Natural killer cell (primary cell): ENCODE data around the gene TRMT1L. TPM values are rescaled to one million over a fixed set of nuclear protein-coding genes. Genes with fewer than 3 reads are reported as not detected.
"Not testable (repeated sequence)": the region's sequence is repeated elsewhere in the genome, so short reads cannot be mapped to it uniquely, and the experiment has no call there.

Experiments used
- ATAC-seq, 3 donors: fragments of 150-1000 bp in 2 of 3; fragments of 200-7000 bp in 1 of 3; cut with Tn5 transposase; 1 replicate in 1 of 3; 2 replicates in 2 of 3; pipeline ENCODE4 v1.10.0; 2021; ENCODE audit warnings: mild to moderate bottlenecking in 2 of 3, moderate library complexity in 2 of 3
- DNase-seq, 2 donors: peaks; one replicate each; pipeline versions ENCODE4 v3.0.0 to v3.0.0-alpha.2; 2013 to 2021; ENCODE audit warnings: mixed read lengths in 1 of 2
- H3K27ac ChIP-seq: one replicate; pipeline ENCODE4 v1.5.1; 2013; ENCODE audit warnings: mild to moderate bottlenecking, low read length
- H3K27me3 ChIP-seq: one replicate; pipeline ENCODE4 v1.6.1; 2013; ENCODE audit warnings: low read length; ENCODE audit not compliant: control insufficient read depth, insufficient read depth
- H3K36me3 ChIP-seq: one replicate; pipeline ENCODE4 v1.6.1; 2013; ENCODE audit warnings: low read length; ENCODE audit not compliant: control insufficient read depth, insufficient read depth
- H3K4me1 ChIP-seq: one replicate; pipeline ENCODE4 v1.6.1; 2013; ENCODE audit warnings: low read length; ENCODE audit not compliant: control insufficient read depth, insufficient read depth
- H3K4me3 ChIP-seq: one replicate; pipeline ENCODE4 v1.5.1; 2013; ENCODE audit warnings: low read length
- H3K9me3 ChIP-seq: one replicate; pipeline ENCODE4 v1.6.1; 2013; ENCODE audit warnings: low read length; ENCODE audit not compliant: control insufficient read depth, insufficient read depth
- H3K27ac Mint-ChIP-seq, 2 donors: one replicate each; pipeline ENCODE4 v1.8.0; 2022; ENCODE audit warnings: mild to moderate bottlenecking in 2 of 2, mixed read lengths in 2 of 2, moderate library complexity in 1 of 2
- H3K27me3 Mint-ChIP-seq, 2 donors: one replicate each; pipeline ENCODE4 v1.8.0; 2022; ENCODE audit warnings: low read depth in 2 of 2, mixed read lengths in 2 of 2
- H3K36me3 Mint-ChIP-seq: one replicate; pipeline ENCODE4 v1.8.0; 2022; ENCODE audit warnings: mixed read lengths
- H3K4me1 Mint-ChIP-seq, 2 donors: one replicate each; pipeline ENCODE4 v1.8.0; 2022; ENCODE audit warnings: mixed read lengths in 2 of 2
- H3K4me3 Mint-ChIP-seq: one replicate; pipeline ENCODE4 v1.8.0; 2022; ENCODE audit warnings: mild to moderate bottlenecking, moderate library complexity, mixed read lengths
- H3K9me3 Mint-ChIP-seq, 2 donors: one replicate each; pipeline ENCODE4 v1.8.0; 2022; ENCODE audit warnings: mixed read lengths in 2 of 2
- CTCF ChIP-seq: fragments of 200-600 bp; IDR thresholded peaks from one replicate; pipeline ENCODE4 v1.8.0; 2022; ENCODE audit warnings: antibody characterized with exemption
- WGBS: methylation state at CpG from one replicate; pipeline ENCODE4 v1.1.7; 2013; ENCODE audit warnings: missing lambda C conversion rate; ENCODE audit not compliant: insufficient coverage; 5-methylcytosine and 5-hydroxymethylcytosine counted together
- intact Hi-C: fragments of 100-400 bp; cut with micrococcal nuclease; formaldehyde crosslinking; loops from one replicate; pipeline ENCODE4 v1.14.2; 2022
- total RNA-seq, 4 donors: library from RNA; stranded (reverse); fragments of 120-200 nt in 1 of 4; gene quantifications; one replicate each; pipeline versions ENCODE4 v1.2.3 to v1.2.4, GENCODE V29; 2013 to 2022

TRMT1L gene, protein sequence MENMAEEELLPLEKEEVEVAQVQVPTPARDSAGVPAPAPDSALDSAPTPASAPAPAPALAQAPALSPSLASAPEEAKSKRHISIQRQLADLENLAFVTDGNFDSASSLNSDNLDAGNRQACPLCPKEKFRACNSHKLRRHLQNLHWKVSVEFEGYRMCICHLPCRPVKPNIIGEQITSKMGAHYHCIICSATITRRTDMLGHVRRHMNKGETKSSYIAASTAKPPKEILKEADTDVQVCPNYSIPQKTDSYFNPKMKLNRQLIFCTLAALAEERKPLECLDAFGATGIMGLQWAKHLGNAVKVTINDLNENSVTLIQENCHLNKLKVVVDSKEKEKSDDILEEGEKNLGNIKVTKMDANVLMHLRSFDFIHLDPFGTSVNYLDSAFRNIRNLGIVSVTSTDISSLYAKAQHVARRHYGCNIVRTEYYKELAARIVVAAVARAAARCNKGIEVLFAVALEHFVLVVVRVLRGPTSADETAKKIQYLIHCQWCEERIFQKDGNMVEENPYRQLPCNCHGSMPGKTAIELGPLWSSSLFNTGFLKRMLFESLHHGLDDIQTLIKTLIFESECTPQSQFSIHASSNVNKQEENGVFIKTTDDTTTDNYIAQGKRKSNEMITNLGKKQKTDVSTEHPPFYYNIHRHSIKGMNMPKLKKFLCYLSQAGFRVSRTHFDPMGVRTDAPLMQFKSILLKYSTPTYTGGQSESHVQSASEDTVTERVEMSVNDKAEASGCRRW
- total RNA-seq: 1 to 10 TPM; 4.4 to 8.2 (median 4.9) TPM
- total RNA-seq (2013): 20.7 TPM

GRCh38 chr1:185156854-185157598 lies at the start of gene TRMT1L, which contains the start of gene SWT1:
Gene TRMT1L (minus strand): TSS chr1:185156953. CDS start chr1:185156712, 241 bp downstream.
Gene SWT1 (plus strand): TSS chr1:185157167. CDS start chr1:185160842, 3,675 bp downstream.
- Mint-ChIP-seq H3K4me1 (peaks cover 27 to 37% of the 10 kb centered on the region in 2 donors), H3K9me3 (no peaks in the 10 kb centered on the region), H3K27ac (peak within 1 kb of the TSS; percentile 95 to 99), H3K36me3 (no peaks in the 10 kb centered on the region), H3K27me3 (no peaks in the 10 kb centered on the region), H3K4me3 (peak within 1 kb of the TSS; percentile 100)
- DNase-seq (peak; percentile 96 to 99), ATAC-seq (peak; percentile 89 to 98 (median 91))
- no peak for TF ChIP-seq CTCF
- Histone ChIP-seq H3K27ac (peak within 1 kb of the TSS; percentile 96), H3K27me3 (no peaks in the 10 kb centered on the region), H3K4me1 (peaks cover 12% of the 10 kb centered on the region), H3K9me3 (no peaks in the 10 kb centered on the region), H3K4me3 (peak within 1 kb of the TSS; percentile 84), H3K36me3 (no peaks in the 10 kb centered on the region)
- 0% methylated on average over 63 of the region's 63 CpGs for WGBS
- intact Hi-C loops: loop anchor here (1.0 to 10.0 kb wide), 6 partner anchors 112 to 538 kb away; partner anchors contain the start of genes EDEM3, IVNS1ABP, NIBAN1 and RNF2

DNA sequence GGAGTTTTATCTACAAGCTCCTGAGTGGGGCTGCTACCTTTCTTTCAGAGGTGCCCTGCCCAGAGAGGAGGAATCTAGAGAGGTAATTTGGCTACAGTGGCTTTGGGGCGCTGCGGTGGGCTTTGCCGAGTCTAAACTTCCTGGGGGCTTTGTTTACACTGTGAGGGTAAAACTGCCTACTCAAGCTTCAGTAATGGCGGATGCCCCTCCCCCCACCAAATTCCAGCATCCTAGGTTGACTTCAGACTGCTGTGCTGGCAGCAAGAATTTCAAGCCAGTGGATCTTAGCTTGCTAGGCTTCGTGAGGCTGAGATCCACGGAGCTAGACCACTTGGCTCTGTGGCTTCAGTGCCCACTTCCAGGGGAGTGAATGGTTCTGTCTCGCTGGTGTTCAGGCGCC lies 44.1 kb upstream of the TRMT1L start:
- ATAC-seq: no peak
- no peaks in the 10 kb centered on the region for H3K4me1 ChIP-seq
- Mint-ChIP-seq H3K36me3 (peaks cover 22% of the 10 kb centered on the region), H3K4me3 (no peak overlapping the region), H3K27ac (no peak overlapping the region), H3K9me3 (peaks cover 3 to 4% of the 10 kb centered on the region in 2 donors), H3K27me3 (no peaks in the 10 kb centered on the region), H3K4me1 (no peaks in the 10 kb centered on the region)
- TF ChIP-seq CTCF: no peak
- H3K27me3 ChIP-seq: no peaks in the 10 kb centered on the region
- intact Hi-C loops: no loop called here
- no peak overlapping the region for H3K27ac ChIP-seq
- H3K4me3 ChIP-seq: no peak overlapping the region
- H3K9me3 ChIP-seq: peaks cover 2% of the 10 kb centered on the region
- WGBS: 96% methylated on average over 5 of the region's 8 CpGs
- DNase-seq: no peak
- no peaks in the 10 kb centered on the region for H3K36me3 ChIP-seq

DNA sequence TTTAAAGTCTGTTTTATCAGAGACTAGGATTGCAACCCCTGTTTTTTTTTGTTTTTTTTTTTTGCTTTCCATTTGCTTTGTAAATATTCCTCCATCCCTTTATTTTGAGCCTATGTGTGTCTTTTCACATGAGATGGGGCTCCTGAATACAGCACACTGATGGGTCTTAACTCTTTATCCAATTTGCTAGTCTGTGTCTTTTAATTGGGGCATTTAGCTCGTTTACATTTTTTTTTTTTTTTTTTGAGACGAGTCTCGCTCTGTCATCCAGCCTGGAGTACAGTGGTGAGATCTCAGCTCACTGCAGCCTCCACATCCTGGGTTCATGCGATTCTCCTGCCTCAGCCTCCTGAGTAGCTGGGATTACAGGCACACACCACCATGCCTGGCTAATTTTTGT lies 42.0 kb upstream of the TRMT1L start:
- H3K4me1 ChIP-seq, H3K9me3 Mint-ChIP-seq, H3K36me3 ChIP-seq, H3K27ac ChIP-seq, H3K4me3 ChIP-seq, DNase-seq, H3K9me3 ChIP-seq, ATAC-seq, H3K4me1 Mint-ChIP-seq, intact Hi-C loops, H3K4me3 Mint-ChIP-seq, H3K27me3 ChIP-seq, H3K27ac Mint-ChIP-seq, H3K27me3 Mint-ChIP-seq: not testable (repeated sequence)
- 85% methylated on average over 4 of the region's 4 CpGs for WGBS
- peaks cover 22% of the 10 kb centered on the region for H3K36me3 Mint-ChIP-seq
